Tibial nerve (tissue), 3 donors: Measurements from ENCODE around the gene SEC23IP.

ENCODE experiments used
- POLR2A ChIP-seq, 2 donors: fragments of 450-650 bp; IDR thresholded peaks; one replicate each; pipeline ENCODE4 v1.6.1; 2017; ENCODE audit warnings: antibody characterized with exemption in 2 of 2, mild to moderate bottlenecking in 2 of 2, moderate library complexity in 2 of 2
- TF ChIP-seq, protein P1 (sequence below), 5 experiments: fragments of 200-600 bp in 3 of 5; fragments of 450-650 bp in 2 of 5; sonication (generic) in 3 of 5; IDR thresholded peaks; one replicate each; pipeline ENCODE4 v1.5.1; 2016 to 2019; ENCODE audit warnings: antibody characterized with exemption in 5 of 5, mild to moderate bottlenecking in 3 of 5, moderate library complexity in 2 of 5

- TF ChIP-seq, protein P1, sequence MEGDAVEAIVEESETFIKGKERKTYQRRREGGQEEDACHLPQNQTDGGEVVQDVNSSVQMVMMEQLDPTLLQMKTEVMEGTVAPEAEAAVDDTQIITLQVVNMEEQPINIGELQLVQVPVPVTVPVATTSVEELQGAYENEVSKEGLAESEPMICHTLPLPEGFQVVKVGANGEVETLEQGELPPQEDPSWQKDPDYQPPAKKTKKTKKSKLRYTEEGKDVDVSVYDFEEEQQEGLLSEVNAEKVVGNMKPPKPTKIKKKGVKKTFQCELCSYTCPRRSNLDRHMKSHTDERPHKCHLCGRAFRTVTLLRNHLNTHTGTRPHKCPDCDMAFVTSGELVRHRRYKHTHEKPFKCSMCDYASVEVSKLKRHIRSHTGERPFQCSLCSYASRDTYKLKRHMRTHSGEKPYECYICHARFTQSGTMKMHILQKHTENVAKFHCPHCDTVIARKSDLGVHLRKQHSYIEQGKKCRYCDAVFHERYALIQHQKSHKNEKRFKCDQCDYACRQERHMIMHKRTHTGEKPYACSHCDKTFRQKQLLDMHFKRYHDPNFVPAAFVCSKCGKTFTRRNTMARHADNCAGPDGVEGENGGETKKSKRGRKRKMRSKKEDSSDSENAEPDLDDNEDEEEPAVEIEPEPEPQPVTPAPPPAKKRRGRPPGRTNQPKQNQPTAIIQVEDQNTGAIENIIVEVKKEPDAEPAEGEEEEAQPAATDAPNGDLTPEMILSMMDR (IDR thresholded peaks at IDR 0.05) = no peak
- TF ChIP-seq POLR2A (IDR thresholded peaks at IDR 0.05) = no peak
Observed at GRCh38 chr10:119871881-119872609, 20.5 kb upstream of the SEC23IP start.
